T-helper 2 cell treated with Interferon-gamma antibody and Interleukin-4, amounts not matched to agents 5 μg/mL and 100 μg/mL, for 36 hours (primary cell): ENCODE results near the gene DNAAF2.
A peak's percentile ranks its signal among the peaks of the same experiment; 100 is the strongest.
"Not testable (repeated sequence)": the region's sequence is repeated elsewhere in the genome, so short reads cannot be mapped to it uniquely, and the experiment has no call there.

Experiments used
- DNase-seq: peaks from one replicate; pipeline ENCODE4 v3.0.0; 2021; ENCODE audit warnings: low spot score
- H3K27ac Mint-ChIP-seq: one replicate; pipeline ENCODE4 v1.8.0; 2021; ENCODE audit warnings: mild to moderate bottlenecking, mixed read lengths
- H3K27me3 Mint-ChIP-seq: one replicate; pipeline ENCODE4 v1.8.0; 2021; ENCODE audit warnings: low read depth, mixed read lengths
- H3K36me3 Mint-ChIP-seq: one replicate; pipeline ENCODE4 v1.8.0; 2021; ENCODE audit warnings: low read depth, mixed read lengths
- H3K4me1 Mint-ChIP-seq: one replicate; pipeline ENCODE4 v1.8.0; 2021; ENCODE audit warnings: low read depth, mixed read lengths
- H3K4me3 Mint-ChIP-seq: one replicate; pipeline ENCODE4 v1.8.0; 2022; ENCODE audit warnings: mild to moderate bottlenecking, moderate library complexity, mixed read lengths
- H3K9me3 Mint-ChIP-seq: one replicate; pipeline ENCODE4 v1.8.0; 2021; ENCODE audit warnings: mixed read lengths

DNAAF2 gene

GRCh38 chr14:49634547-49635334, at the start of gene DNAAF2:
DNAAF2 (minus strand) TSS chr14:49635244; CDS start chr14:49635149, 95 bp downstream.
- H3K27me3 Mint-ChIP-seq = no peaks in the 10 kb centered on the region
- no peaks in the 10 kb centered on the region for H3K9me3 Mint-ChIP-seq
- peaks cover 28% of the 10 kb centered on the region for H3K4me1 Mint-ChIP-seq
- H3K36me3 Mint-ChIP-seq = peaks cover 27% of the 10 kb centered on the region
- peak within 1 kb of the TSS; percentile 98 for H3K27ac Mint-ChIP-seq
- H3K4me3 Mint-ChIP-seq = peak within 1 kb of the TSS; percentile 99
- peak; percentile 62 for DNase-seq

GRCh38 chr14:49679271-49679670, 44.2 kb upstream of the DNAAF2 start:
- H3K4me1 Mint-ChIP-seq = peaks cover 16% of the 10 kb centered on the region
- no peaks in the 10 kb centered on the region for H3K27me3 Mint-ChIP-seq
- H3K9me3 Mint-ChIP-seq = no peaks in the 10 kb centered on the region
- H3K36me3 Mint-ChIP-seq = peaks cover 48% of the 10 kb centered on the region
- H3K4me3 Mint-ChIP-seq = no peak overlapping the region
- H3K27ac Mint-ChIP-seq = peak overlapping the region; percentile 35
- DNase-seq = no peak

- peaks cover 55% of the 10 kb centered on the region for H3K36me3 Mint-ChIP-seq
- H3K4me1 Mint-ChIP-seq = peaks cover 14% of the 10 kb centered on the region
- no peaks in the 10 kb centered on the region for H3K9me3 Mint-ChIP-seq
- DNase-seq = no peak
- no peak overlapping the region for H3K27ac Mint-ChIP-seq
- no peaks in the 10 kb centered on the region for H3K27me3 Mint-ChIP-seq
- no peak overlapping the region for H3K4me3 Mint-ChIP-seq
Measured at GRCh38 chr14:49677643-49678042, 42.6 kb upstream of the DNAAF2 start.

GRCh38 chr14:49673586-49673985, 38.5 kb upstream of the DNAAF2 start:
- H3K9me3 Mint-ChIP-seq = no peaks in the 10 kb centered on the region
- peaks cover 39% of the 10 kb centered on the region for H3K36me3 Mint-ChIP-seq
- no peak overlapping the region for H3K4me3 Mint-ChIP-seq
- no peaks in the 10 kb centered on the region for H3K4me1 Mint-ChIP-seq
- H3K27me3 Mint-ChIP-seq = no peaks in the 10 kb centered on the region
- no peak overlapping the region for H3K27ac Mint-ChIP-seq
- DNase-seq = no peak

GRCh38 chr14:49670475-49670874, 35.4 kb upstream of the DNAAF2 start:
- H3K27me3 Mint-ChIP-seq = no peaks in the 10 kb centered on the region
- no peaks in the 10 kb centered on the region for H3K4me1 Mint-ChIP-seq
- peaks cover 45% of the 10 kb centered on the region for H3K36me3 Mint-ChIP-seq
- no peak for DNase-seq
- H3K9me3 Mint-ChIP-seq = no peaks in the 10 kb centered on the region
- no peak overlapping the region for H3K27ac Mint-ChIP-seq
- H3K4me3 Mint-ChIP-seq = no peak overlapping the region

- H3K27me3 Mint-ChIP-seq = no peaks in the 10 kb centered on the region
- H3K36me3 Mint-ChIP-seq = peaks cover 22% of the 10 kb centered on the region
- H3K27ac Mint-ChIP-seq = no peak overlapping the region
- H3K4me3 Mint-ChIP-seq = no peak overlapping the region
- no peaks in the 10 kb centered on the region for H3K4me1 Mint-ChIP-seq
- no peaks in the 10 kb centered on the region for H3K9me3 Mint-ChIP-seq
- no peak for DNase-seq
Measured at GRCh38 chr14:49659526-49660455, 24.7 kb upstream of the DNAAF2 start.

GRCh38 chr14:49657500-49657899, 22.5 kb upstream of the DNAAF2 start:
- not testable (repeated sequence) for H3K27me3 Mint-ChIP-seq, H3K4me3 Mint-ChIP-seq, H3K9me3 Mint-ChIP-seq, H3K4me1 Mint-ChIP-seq, H3K27ac Mint-ChIP-seq, DNase-seq
- peaks cover 20% of the 10 kb centered on the region for H3K36me3 Mint-ChIP-seq

GRCh38 chr14:49654511-49654910, 19.5 kb upstream of the DNAAF2 start:
- peaks cover 19% of the 10 kb centered on the region for H3K36me3 Mint-ChIP-seq
- H3K4me1 Mint-ChIP-seq = no peaks in the 10 kb centered on the region
- no peaks in the 10 kb centered on the region for H3K27me3 Mint-ChIP-seq
- H3K9me3 Mint-ChIP-seq = no peaks in the 10 kb centered on the region
- no peak for DNase-seq
- no peak overlapping the region for H3K27ac Mint-ChIP-seq
- no peak overlapping the region for H3K4me3 Mint-ChIP-seq

- no peaks in the 10 kb centered on the region for H3K27me3 Mint-ChIP-seq
- DNase-seq = no peak
- no peak overlapping the region for H3K27ac Mint-ChIP-seq
- H3K4me3 Mint-ChIP-seq = no peak overlapping the region
- H3K4me1 Mint-ChIP-seq = no peaks in the 10 kb centered on the region
- H3K36me3 Mint-ChIP-seq = peaks cover 21% of the 10 kb centered on the region
- no peaks in the 10 kb centered on the region for H3K9me3 Mint-ChIP-seq
Measured at GRCh38 chr14:49653508-49653907, 18.5 kb upstream of the DNAAF2 start.

- peak overlapping the region; percentile 12 for H3K27ac Mint-ChIP-seq
- no peak for DNase-seq
- peaks cover 24% of the 10 kb centered on the region for H3K4me1 Mint-ChIP-seq
- no peak overlapping the region for H3K4me3 Mint-ChIP-seq
- H3K9me3 Mint-ChIP-seq = no peaks in the 10 kb centered on the region
- no peaks in the 10 kb centered on the region for H3K27me3 Mint-ChIP-seq
- peaks cover 35% of the 10 kb centered on the region for H3K36me3 Mint-ChIP-seq
Measured at GRCh38 chr14:49642163-49642562, 7.1 kb upstream of the DNAAF2 start.

GRCh38 chr14:49641697-49642129, 6.7 kb upstream of the DNAAF2 start:
- Mint-ChIP-seq H3K27me3 (no peaks in the 10 kb centered on the region), H3K9me3 (no peaks in the 10 kb centered on the region), H3K4me3 (no peak overlapping the region), H3K36me3 (peaks cover 34% of the 10 kb centered on the region), H3K27ac (peak overlapping the region; percentile 12), H3K4me1 (peaks cover 27% of the 10 kb centered on the region)
- no peak for DNase-seq

GRCh38 chr14:49640540-49641417, 5.7 kb upstream of the DNAAF2 start:
- peak overlapping the region; percentile 23 for H3K27ac Mint-ChIP-seq

GRCh38 chr14:49637534-49638078, 2.6 kb upstream of the DNAAF2 start:
- H3K27ac Mint-ChIP-seq = no peak overlapping the region
- no peak for DNase-seq
- H3K9me3 Mint-ChIP-seq = no peaks in the 10 kb centered on the region
- H3K4me3 Mint-ChIP-seq = peak overlapping the region; percentile 4
- H3K4me1 Mint-ChIP-seq = peaks cover 32% of the 10 kb centered on the region
- H3K27me3 Mint-ChIP-seq = no peaks in the 10 kb centered on the region
- H3K36me3 Mint-ChIP-seq = peaks cover 33% of the 10 kb centered on the region

More at GRCh38 chr14:49640540-49641417, 5.7 kb upstream of the DNAAF2 start:
- Mint-ChIP-seq H3K27me3 (no peaks in the 10 kb centered on the region), H3K36me3 (peaks cover 35% of the 10 kb centered on the region), H3K4me1 (peaks cover 32% of the 10 kb centered on the region), H3K9me3 (no peaks in the 10 kb centered on the region), H3K4me3 (no peak overlapping the region)
- DNase-seq = no peak
